GM12801 (cell line): Measurements from ENCODE around the gene DNMT3A.

ENCODE experiments used
- TF ChIP-seq, protein P1 (sequence below): IDR thresholded peaks from one replicate; pipeline ENCODE4 v1.5.1; 2011; ENCODE audit warnings: control low read depth; ENCODE audit not compliant: insufficient read length; ENCODE audit errors: extremely low read depth

The DNMT3A gene

DNA sequence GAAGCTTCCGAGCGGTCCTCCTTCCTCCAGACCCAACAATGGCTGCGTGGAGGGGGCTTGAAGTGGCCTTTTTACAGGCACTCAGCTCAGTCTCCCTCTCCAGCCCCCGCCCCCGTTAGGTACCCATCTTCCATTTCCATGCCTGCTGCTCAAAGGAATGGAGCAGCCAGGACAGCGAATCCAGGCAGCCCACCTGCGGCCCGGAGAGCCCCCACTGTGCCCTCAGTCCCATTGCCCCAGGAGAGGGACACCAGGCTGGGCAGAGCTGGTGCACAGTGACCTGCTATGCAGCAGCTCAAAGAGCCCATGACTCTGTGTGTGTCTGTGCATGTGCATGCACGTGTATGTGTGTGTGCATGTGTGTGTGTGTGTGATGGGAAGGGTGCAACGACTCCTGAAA, 162.7 kb downstream of the DNMT3A start:
- TF ChIP-seq, protein P1, sequence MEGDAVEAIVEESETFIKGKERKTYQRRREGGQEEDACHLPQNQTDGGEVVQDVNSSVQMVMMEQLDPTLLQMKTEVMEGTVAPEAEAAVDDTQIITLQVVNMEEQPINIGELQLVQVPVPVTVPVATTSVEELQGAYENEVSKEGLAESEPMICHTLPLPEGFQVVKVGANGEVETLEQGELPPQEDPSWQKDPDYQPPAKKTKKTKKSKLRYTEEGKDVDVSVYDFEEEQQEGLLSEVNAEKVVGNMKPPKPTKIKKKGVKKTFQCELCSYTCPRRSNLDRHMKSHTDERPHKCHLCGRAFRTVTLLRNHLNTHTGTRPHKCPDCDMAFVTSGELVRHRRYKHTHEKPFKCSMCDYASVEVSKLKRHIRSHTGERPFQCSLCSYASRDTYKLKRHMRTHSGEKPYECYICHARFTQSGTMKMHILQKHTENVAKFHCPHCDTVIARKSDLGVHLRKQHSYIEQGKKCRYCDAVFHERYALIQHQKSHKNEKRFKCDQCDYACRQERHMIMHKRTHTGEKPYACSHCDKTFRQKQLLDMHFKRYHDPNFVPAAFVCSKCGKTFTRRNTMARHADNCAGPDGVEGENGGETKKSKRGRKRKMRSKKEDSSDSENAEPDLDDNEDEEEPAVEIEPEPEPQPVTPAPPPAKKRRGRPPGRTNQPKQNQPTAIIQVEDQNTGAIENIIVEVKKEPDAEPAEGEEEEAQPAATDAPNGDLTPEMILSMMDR, result no peak
